GM12878 (cell line): Measurements from ENCODE around the gene HDAC3. TPM values are rescaled to one million over a fixed set of nuclear protein-coding genes. Genes with fewer than 3 reads are reported as not detected.

Experiments
- ATAC-seq: fragments of 200-7000 bp; cut with Tn5 transposase; 3 replicates; pipeline ENCODE4 v1.9.1; 2020; ENCODE audit warnings: mild to moderate bottlenecking, moderate library complexity
- BruUV-seq: library from RNA; stranded (reverse); fragments of 400-500 nt; replicated peaks from 2 replicates; lab custom pipeline; 2021; lab: Mats Ljungman, UMichigan
- CTCF ChIA-PET: fragments of 300-600 bp; sonication (Branson Sonifier 250); formaldehyde crosslinking; extraction: SDS; loops from one replicate; lab custom pipeline; 2021; ENCODE audit warnings: inconsistent platforms; lab: Yijun Ruan, JAX
- POLR2A ChIA-PET: fragments of 350-600 bp; formaldehyde crosslinking; extraction: SDS; loops from one replicate; lab custom pipeline; 2021; ENCODE audit warnings: inconsistent platforms; lab: Charles Lee
- RAD21 ChIA-PET: fragments of 300-600 bp; sonication (Branson Sonifier 250); formaldehyde crosslinking; loops from one replicate; lab custom pipeline; 2023; ENCODE audit warnings: antibody characterized with exemption; ENCODE audit not compliant: unreplicated experiment; lab: Charles Lee
- SMC1A ChIA-PET: fragments of 300-600 bp; sonication (Branson Sonifier 250); formaldehyde crosslinking; loops from one replicate; lab custom pipeline; 2023; ENCODE audit not compliant: unreplicated experiment, uncharacterized antibody; lab: Charles Lee
- DNase-seq: peaks from one replicate; pipeline ENCODE4 v3.0.0-alpha.2; 2011; ENCODE audit warnings: low read depth, low spot score
- FAIRE-seq: peaks from 3 replicates; lab custom pipeline; 2011; peaks lifted over from hg19 to GRCh38; lab: Jason Lieb, UNC
- H2AFZ ChIP-seq: 2 replicates; pipeline ENCODE4 v1.6.0; 2011; ENCODE audit warnings: low read depth, low read length, control low read depth; ENCODE audit not compliant: control insufficient read depth
- H3K27ac ChIP-seq: 2 replicates; pipeline ENCODE4 v1.5.1; 2011; ENCODE audit warnings: control low read depth; ENCODE audit not compliant: control insufficient read depth, insufficient read depth
- H3K27me3 ChIP-seq, 2 experiments: replicated peaks in 1 of 2; 2 replicates each; pipeline versions ENCODE4 v1.6.0 to v1.6.1; 2011; ENCODE audit warnings: low read length in 1 of 2; ENCODE audit not compliant: control insufficient read depth in 2 of 2, insufficient read depth in 2 of 2
- H3K36me3 ChIP-seq, 2 experiments: 2 replicates each; pipeline ENCODE4 v1.5.1; 2011; ENCODE audit warnings: low read length in 1 of 2; ENCODE audit not compliant: control insufficient read depth in 2 of 2, insufficient read depth in 2 of 2
- H3K4me1 ChIP-seq: 2 replicates; pipeline ENCODE4 v1.6.1; 2011; ENCODE audit warnings: mild to moderate bottlenecking, low read length, moderate library complexity, mixed read lengths; ENCODE audit not compliant: control insufficient read depth, insufficient read depth
- H3K4me2 ChIP-seq: 2 replicates; pipeline ENCODE4 v1.6.0; 2011; ENCODE audit warnings: control low read depth; ENCODE audit not compliant: control insufficient read depth, insufficient read depth
- H3K4me3 ChIP-seq: fragments of 200-600 bp; sonication (generic); 2 replicates; pipeline ENCODE4 v1.5.1; 2016
- H3K79me2 ChIP-seq: 2 replicates; pipeline ENCODE4 v1.6.0; 2011; ENCODE audit warnings: low read length; ENCODE audit not compliant: control insufficient read depth, insufficient read depth
- H3K9ac ChIP-seq: 2 replicates; pipeline ENCODE4 v1.8.0; 2011; ENCODE audit warnings: low read length, control low read depth, mixed read lengths; ENCODE audit not compliant: control insufficient read depth, insufficient read depth
- H3K9me3 ChIP-seq: replicated peaks from 3 replicates; pipeline ENCODE4 v1.5.1; 2011; ENCODE audit warnings: mild to moderate bottlenecking, low read length; ENCODE audit not compliant: control insufficient read depth, insufficient read depth
- H4K20me1 ChIP-seq: 2 replicates; pipeline ENCODE4 v1.6.0; 2011; ENCODE audit not compliant: control insufficient read depth, insufficient read depth
- NR2C1 ChIP-seq: fragments of 450-650 bp; IDR thresholded peaks from 2 replicates; pipeline ENCODE4 v1.6.1; 2017; ENCODE audit warnings: antibody characterized with exemption, mild to moderate bottlenecking, moderate library complexity
- POLR2AphosphoS2 ChIP-seq: IDR thresholded peaks from 2 replicates; pipeline ENCODE4 v1.6.1; 2011; ENCODE audit warnings: low read depth, mild to moderate bottlenecking, low read length, improper control_type of control experiment, moderate library complexity
- RAD51 ChIP-seq: fragments of 450-650 bp; IDR thresholded peaks from 2 replicates; pipeline ENCODE4 v1.6.1; 2016; ENCODE audit warnings: moderate library complexity, mild to moderate bottlenecking, inconsistent platforms
- ZNF592 ChIP-seq: fragments of 450-650 bp; IDR thresholded peaks from 2 replicates; pipeline ENCODE4 v1.6.1; 2017; ENCODE audit warnings: mild to moderate bottlenecking, moderate library complexity
- WGBS: methylation state at CpG from one replicate; pipeline ENCODE4 v1.1.6; 2016; ENCODE audit warnings: low lambda C conversion rate; ENCODE audit not compliant: insufficient replicate concordance, insufficient coverage; ENCODE audit errors: missing lambda C conversion rate; 5-methylcytosine and 5-hydroxymethylcytosine counted together
- in situ Hi-C: fragments of 300-500 bp; cut with MboI; formaldehyde crosslinking; loops from 9 replicates; pipeline ENCODE4 v1.14.3; 2018; ENCODE audit warnings: mixed read lengths
- intact Hi-C: fragments of 100-400 bp; cut with micrococcal nuclease; formaldehyde crosslinking; loops from one replicate; pipeline ENCODE4 v1.14.2; 2022; ENCODE audit not compliant: unreplicated experiment
- polyA plus RNA-seq, 11 experiments: library from polyadenylated mRNA; depleted of rRNA in 4 of 11; unstranded in 6 of 11; stranded (reverse) in 5 of 11; fragments of >200 nt; fragmentation: Nextera tagmentation in 4 of 11; fragmentation: Illumina TruSeq in 1 of 11; extraction: Ambion mirVana in 4 of 11; extraction: Trizol in 1 of 11; gene quantifications; 1 replicate in 1 of 11; 2 replicates in 10 of 11; pipeline versions ENCODE4 v1.2.1 to v1.2.3, GENCODE V29; 2011 to 2016; ENCODE audit warnings: inconsistent platforms in 2 of 11, missing spikeins in 2 of 11, low read depth in 1 of 11
- total RNA-seq, 4 experiments: library from RNA; depleted of rRNA in 3 of 4; stranded (reverse); fragments of >200 nt in 3 of 4; fragmentation: Illumina TruSeq in 1 of 4; extraction: Trizol in 1 of 4; gene quantifications; 2 replicates each; pipeline versions ENCODE4 v1.2.1 to v1.2.3, GENCODE V29; 2013 to 2021
- TF ChIP-seq, protein P1 (sequence below): fragments of 450-650 bp; IDR thresholded peaks from 2 replicates; pipeline ENCODE4 v1.6.1; 2017; ENCODE audit warnings: borderline replicate concordance

Gene HDAC3
- total and polyA plus RNA-seq, 10 of the 15 experiments (the other 5 are each of a cell fraction or from before 2014, with no cell fraction given), result 62.2 to 140 (median 112) TPM

DNA sequence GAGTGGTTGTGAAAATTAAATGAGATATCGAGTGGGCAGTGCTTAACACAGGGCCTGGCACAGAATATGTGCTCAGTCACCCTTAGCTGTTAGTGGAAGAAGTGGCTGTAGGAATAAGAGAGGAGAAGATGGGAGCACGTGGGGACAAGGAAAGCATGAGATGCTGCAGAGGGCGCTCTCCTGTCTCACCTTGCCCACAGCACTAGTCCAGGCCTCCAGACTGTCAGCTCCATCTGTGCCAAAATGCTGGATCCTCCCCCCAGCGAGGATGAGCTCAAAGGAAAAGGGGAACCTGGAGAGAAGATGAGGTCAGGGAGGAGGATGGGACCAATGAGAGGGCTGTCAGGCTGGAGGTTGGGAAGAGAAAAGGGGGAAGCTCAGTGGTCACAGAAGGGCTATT is 32.9 kb upstream of the HDAC3 start (continued):
- TF ChIP-seq, protein P1, sequence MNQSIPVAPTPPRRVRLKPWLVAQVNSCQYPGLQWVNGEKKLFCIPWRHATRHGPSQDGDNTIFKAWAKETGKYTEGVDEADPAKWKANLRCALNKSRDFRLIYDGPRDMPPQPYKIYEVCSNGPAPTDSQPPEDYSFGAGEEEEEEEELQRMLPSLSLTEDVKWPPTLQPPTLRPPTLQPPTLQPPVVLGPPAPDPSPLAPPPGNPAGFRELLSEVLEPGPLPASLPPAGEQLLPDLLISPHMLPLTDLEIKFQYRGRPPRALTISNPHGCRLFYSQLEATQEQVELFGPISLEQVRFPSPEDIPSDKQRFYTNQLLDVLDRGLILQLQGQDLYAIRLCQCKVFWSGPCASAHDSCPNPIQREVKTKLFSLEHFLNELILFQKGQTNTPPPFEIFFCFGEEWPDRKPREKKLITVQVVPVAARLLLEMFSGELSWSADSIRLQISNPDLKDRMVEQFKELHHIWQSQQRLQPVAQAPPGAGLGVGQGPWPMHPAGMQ, result no peak

DNA sequence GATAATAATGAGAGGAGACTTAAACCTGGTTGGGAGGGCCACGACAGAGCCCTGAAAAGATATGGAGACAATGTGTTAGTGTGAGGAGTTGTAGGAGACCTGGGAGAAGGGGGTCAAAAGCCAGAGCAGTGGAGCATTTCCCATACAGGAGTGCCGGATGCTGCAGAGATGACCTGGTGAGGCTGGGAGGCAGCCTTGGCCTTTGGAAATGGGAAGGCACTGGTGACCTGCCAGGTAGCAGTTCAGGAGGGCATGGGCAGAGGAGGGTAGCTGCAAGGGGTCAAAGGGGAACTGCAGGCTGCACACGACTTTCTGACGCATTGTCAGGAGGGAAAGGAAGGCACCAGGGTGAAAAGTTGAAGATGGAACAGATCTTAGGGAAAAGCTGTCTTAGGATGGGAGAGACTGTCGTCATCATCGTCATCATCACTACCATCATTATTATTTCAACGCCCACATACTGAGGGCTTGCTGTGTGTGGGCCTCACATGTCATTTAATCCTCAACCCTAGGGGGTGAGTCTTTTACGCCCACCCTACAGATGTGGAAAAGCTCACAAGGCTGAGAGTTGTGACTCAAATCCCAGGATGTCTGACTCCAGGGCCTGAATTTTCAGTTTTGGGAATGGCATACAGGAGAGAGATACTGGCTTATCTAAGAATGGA is 32.1 kb upstream of the HDAC3 start:
- TF ChIP-seq NR2C1 (no peak), POLR2AphosphoS2 (no peak), RAD51 (no peak), ZNF592 (no peak)
- POLR2A ChIA-PET, result no interaction called here

More for the DNA sequence above, 32.1 kb upstream of the HDAC3 start:
- ATAC-seq (no peak), FAIRE-seq (no peak), DNase-seq (no peak)
- ChIA-PET SMC1A (interaction anchor here (0.6 to 1.7 kb wide), 7 partner anchors 9 to 1136 kb away, joined by 3 to 5 read pairs (median 3); no protein-coding TSS in a partner anchor), CTCF (interaction anchor here (0.8 to 3.2 kb wide), 9 partner anchors 10 to 476 kb away, joined by 3 to 23 read pairs (median 5); no protein-coding TSS in a partner anchor), RAD21 (interaction anchor here (1.1 to 1.6 kb wide), 2 partner anchors 77 to 293 kb away, joined by 4 to 9 read pairs; no protein-coding TSS in a partner anchor)
- 39% methylated on average over 8 of the region's 8 CpGs for WGBS
- Histone ChIP-seq H3K27ac (no peak overlapping the region), H3K9me3 (no peaks in the 10 kb centered on the region), H3K27me3 (no peaks in the 10 kb centered on the region), H2AFZ (no peak overlapping the region), H3K79me2 (no peaks in the 10 kb centered on the region), H3K4me2 (no peak overlapping the region), H3K36me3 (no peaks in the 10 kb centered on the region), H3K4me1 (no peaks in the 10 kb centered on the region), H4K20me1 (no peaks in the 10 kb centered on the region), H3K9ac (no peak overlapping the region), H3K4me3 (no peak overlapping the region)
- no TSS peak for BruUV-seq
- in situ Hi-C loops, result no loop called here
- intact Hi-C loops, result loop anchor here (10.0 kb wide), 1 partner anchor 296 kb away; the partner anchor contains the start of gene RNF14
